Measurements from ENCODE around the gene MCM9.
"Not testable (repeated sequence)": the region's sequence is repeated elsewhere in the genome, so short reads cannot be mapped to it uniquely, and the experiment has no call there.

Gene MCM9

DNA sequence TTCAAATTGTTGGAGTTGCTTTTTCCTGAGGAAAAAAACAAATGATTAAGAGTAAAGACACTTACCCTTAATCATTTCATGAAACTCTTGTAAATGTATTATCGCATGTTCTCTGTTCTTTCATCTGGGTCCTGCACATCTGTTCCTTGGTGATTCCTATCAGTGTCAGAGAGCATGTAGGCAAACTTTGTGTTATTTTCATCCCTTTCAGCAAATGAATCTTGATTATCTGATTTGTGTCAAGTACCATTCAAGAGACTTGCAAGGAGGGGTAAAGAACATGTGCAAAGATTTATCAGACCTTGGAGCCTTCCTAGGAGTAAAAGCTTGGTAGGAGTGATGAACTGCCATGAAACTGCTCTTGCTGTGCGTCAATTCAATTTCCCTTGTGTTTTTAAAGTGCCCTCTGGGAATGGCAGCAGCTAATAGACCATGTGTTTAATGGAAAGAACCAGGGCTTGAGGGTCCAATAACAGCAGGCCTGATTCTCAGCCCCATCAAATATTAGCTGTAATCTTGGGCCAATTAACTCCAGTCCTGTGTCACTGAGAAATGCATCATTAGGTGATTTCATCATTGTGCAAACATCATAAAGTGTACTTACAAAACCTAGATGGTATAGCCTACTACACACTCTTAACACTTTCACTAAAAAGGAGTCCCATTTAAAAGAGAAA, 164.7 kb downstream of the MCM9 start:
- H4K20me1 ChIP-seq (ENCODE audit: control insufficient read depth, insufficient read depth, low read depth, low read length) = no peaks in the 10 kb centered on the region
- H3K4me2 ChIP-seq (ENCODE audit: low read length) = no peak overlapping the region
- TF ChIP-seq, protein P1, sequence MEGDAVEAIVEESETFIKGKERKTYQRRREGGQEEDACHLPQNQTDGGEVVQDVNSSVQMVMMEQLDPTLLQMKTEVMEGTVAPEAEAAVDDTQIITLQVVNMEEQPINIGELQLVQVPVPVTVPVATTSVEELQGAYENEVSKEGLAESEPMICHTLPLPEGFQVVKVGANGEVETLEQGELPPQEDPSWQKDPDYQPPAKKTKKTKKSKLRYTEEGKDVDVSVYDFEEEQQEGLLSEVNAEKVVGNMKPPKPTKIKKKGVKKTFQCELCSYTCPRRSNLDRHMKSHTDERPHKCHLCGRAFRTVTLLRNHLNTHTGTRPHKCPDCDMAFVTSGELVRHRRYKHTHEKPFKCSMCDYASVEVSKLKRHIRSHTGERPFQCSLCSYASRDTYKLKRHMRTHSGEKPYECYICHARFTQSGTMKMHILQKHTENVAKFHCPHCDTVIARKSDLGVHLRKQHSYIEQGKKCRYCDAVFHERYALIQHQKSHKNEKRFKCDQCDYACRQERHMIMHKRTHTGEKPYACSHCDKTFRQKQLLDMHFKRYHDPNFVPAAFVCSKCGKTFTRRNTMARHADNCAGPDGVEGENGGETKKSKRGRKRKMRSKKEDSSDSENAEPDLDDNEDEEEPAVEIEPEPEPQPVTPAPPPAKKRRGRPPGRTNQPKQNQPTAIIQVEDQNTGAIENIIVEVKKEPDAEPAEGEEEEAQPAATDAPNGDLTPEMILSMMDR (IDR thresholded peaks at IDR 0.05; ENCODE audit: low read depth, low read length, poor library complexity, severe bottlenecking) = no peak
- no peak for TF ChIP-seq EZH2phosphoT487 (IDR thresholded peaks at IDR 0.05; ENCODE audit: borderline replicate concordance, low read length)
- no peaks in the 10 kb centered on the region for H3K79me2 ChIP-seq (ENCODE audit: control insufficient read depth, low read length)
- no peaks in the 10 kb centered on the region for H3K4me1 ChIP-seq (ENCODE audit: control insufficient read depth, low read length)
- no peaks in the 10 kb centered on the region for H3K9me2 ChIP-seq (replicated peaks; ENCODE audit: control insufficient read depth, low read length)
- no peaks in the 10 kb centered on the region for H3F3A ChIP-seq (ENCODE audit: control insufficient read depth, insufficient read depth)
- H3K27me3 ChIP-seq (ENCODE audit: control insufficient read depth, low read length) = peaks cover 9% of the 10 kb centered on the region
- no peak overlapping the region for H3K4me3 ChIP-seq (ENCODE audit: low read length)
- H3K27ac ChIP-seq (ENCODE audit: low read depth, low read length) = no peak overlapping the region
- H3K9me3 ChIP-seq (ENCODE audit: control insufficient read depth, insufficient read depth, low read length) = no peaks in the 10 kb centered on the region
- no peaks in the 10 kb centered on the region for H3K36me3 ChIP-seq (ENCODE audit: control insufficient read depth, low read length)

DNA sequence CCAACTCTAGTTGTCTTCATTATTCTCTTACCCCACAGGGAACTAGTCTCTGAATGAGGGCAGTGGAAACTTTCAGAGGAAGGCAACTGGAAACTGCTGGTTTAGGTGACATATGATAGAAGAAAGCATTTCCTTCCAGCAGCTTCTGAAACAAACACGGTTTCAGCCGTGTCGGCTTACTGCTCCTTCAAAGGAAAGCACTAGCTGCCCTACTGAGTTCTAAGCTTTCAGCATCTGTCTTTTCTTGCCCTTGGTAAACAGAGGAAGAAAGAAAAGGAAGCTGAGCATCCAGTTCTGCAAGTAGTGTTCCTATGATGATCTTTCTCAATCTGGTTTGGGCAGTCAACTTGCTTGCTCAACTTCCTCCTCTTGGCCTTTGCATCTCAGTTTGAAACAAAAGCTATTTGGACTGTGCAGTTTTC, 166.0 kb downstream of the MCM9 start:
- H3K4me2 ChIP-seq (ENCODE audit: low read length) = no peak overlapping the region

DNA sequence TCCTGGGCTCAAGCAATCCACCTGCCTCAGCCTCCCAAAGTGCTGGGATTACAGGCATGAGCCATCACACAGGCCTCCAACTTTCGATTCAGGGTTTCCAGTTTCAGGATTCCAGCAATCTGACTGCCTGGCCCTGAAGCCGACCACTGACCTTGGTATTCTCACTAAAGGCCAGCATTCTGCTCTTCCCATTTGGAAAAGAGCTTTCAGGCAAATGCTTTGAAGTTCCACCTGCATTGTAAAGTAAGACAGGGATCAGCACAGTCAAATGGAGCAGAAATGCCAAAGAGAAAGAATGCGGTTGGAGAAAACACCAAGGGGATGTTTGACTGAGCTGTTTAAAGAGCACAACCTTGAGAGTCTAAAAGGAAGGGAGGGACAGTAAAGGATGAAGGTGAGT, 166.5 kb downstream of the MCM9 start:
- Histone ChIP-seq H4K20me1 (ENCODE audit: control insufficient read depth, insufficient read depth, low read depth, low read length) (no peaks in the 10 kb centered on the region), H3K27ac (ENCODE audit: low read depth, low read length) (no peak overlapping the region), H3K27me3 (ENCODE audit: control insufficient read depth, low read length) (peaks cover 6% of the 10 kb centered on the region), H3K9me2 (replicated peaks; ENCODE audit: control insufficient read depth, low read length) (no peaks in the 10 kb centered on the region), H3K36me3 (ENCODE audit: control insufficient read depth, low read length) (no peaks in the 10 kb centered on the region), H3F3A (ENCODE audit: control insufficient read depth, insufficient read depth) (no peaks in the 10 kb centered on the region), H3K4me3 (ENCODE audit: low read length) (no peak overlapping the region), H3K79me2 (ENCODE audit: control insufficient read depth, low read length) (no peaks in the 10 kb centered on the region), H3K9me3 (ENCODE audit: control insufficient read depth, insufficient read depth, low read length) (no peaks in the 10 kb centered on the region), H3K4me2 (ENCODE audit: low read length) (no peak overlapping the region), H3K4me1 (ENCODE audit: control insufficient read depth, low read length) (no peaks in the 10 kb centered on the region)
- TF ChIP-seq EZH2phosphoT487 (IDR thresholded peaks at IDR 0.05; ENCODE audit: borderline replicate concordance, low read length) = no peak
- TF ChIP-seq, protein P1 (IDR thresholded peaks at IDR 0.05; ENCODE audit: low read depth, low read length, poor library complexity, severe bottlenecking) = no peak

More for the DNA sequence above, 166.0 kb downstream of the MCM9 start:
- peaks cover 6% of the 10 kb centered on the region for H3K27me3 ChIP-seq (ENCODE audit: control insufficient read depth, low read length)
- no peaks in the 10 kb centered on the region for H3K36me3 ChIP-seq (ENCODE audit: control insufficient read depth, low read length)
- H3K4me3 ChIP-seq (ENCODE audit: low read length) = no peak overlapping the region
- H3F3A ChIP-seq (ENCODE audit: control insufficient read depth, insufficient read depth) = no peaks in the 10 kb centered on the region
- no peak overlapping the region for H3K27ac ChIP-seq (ENCODE audit: low read depth, low read length)
- no peaks in the 10 kb centered on the region for H3K79me2 ChIP-seq (ENCODE audit: control insufficient read depth, low read length)
- H4K20me1 ChIP-seq (ENCODE audit: control insufficient read depth, insufficient read depth, low read depth, low read length) = no peaks in the 10 kb centered on the region
- H3K9me3 ChIP-seq (ENCODE audit: control insufficient read depth, insufficient read depth, low read length) = no peaks in the 10 kb centered on the region
- H3K9me2 ChIP-seq (replicated peaks; ENCODE audit: control insufficient read depth, low read length) = no peaks in the 10 kb centered on the region
- TF ChIP-seq, protein P1 (IDR thresholded peaks at IDR 0.05; ENCODE audit: low read depth, low read length, poor library complexity, severe bottlenecking) = no peak
- TF ChIP-seq EZH2phosphoT487 (IDR thresholded peaks at IDR 0.05; ENCODE audit: borderline replicate concordance, low read length) = no peak
- no peaks in the 10 kb centered on the region for H3K4me1 ChIP-seq (ENCODE audit: control insufficient read depth, low read length)

DNA sequence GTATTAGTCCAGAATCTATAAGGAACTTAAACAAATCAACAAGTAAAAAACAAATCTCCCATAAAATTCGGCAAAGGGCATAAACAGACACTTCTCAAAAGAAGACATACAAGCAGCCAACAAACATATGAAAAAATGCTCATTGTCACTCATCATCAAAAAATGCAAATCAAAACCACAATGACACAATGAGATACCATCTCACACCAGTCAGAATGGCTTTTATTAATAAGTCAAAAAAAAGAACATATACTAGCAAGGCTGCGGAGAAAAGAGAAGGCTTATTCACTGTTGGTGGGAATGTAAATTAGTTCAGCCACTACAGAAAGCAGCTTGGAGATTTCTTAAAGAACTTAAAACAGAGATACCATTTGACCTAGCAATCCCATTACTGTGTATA, 169.6 kb downstream of the MCM9 start:
- H3K4me3 ChIP-seq (ENCODE audit: low read length); H3K27me3 ChIP-seq (ENCODE audit: control insufficient read depth, low read length); H4K20me1 ChIP-seq (ENCODE audit: control insufficient read depth, insufficient read depth, low read depth, low read length); H3K79me2 ChIP-seq (ENCODE audit: control insufficient read depth, low read length); H3K4me2 ChIP-seq (ENCODE audit: low read length); H3K27ac ChIP-seq (ENCODE audit: low read depth, low read length); H3K36me3 ChIP-seq (ENCODE audit: control insufficient read depth, low read length); H3F3A ChIP-seq (ENCODE audit: control insufficient read depth, insufficient read depth); H3K9me2 ChIP-seq (replicated peaks; ENCODE audit: control insufficient read depth, low read length); H3K4me1 ChIP-seq (ENCODE audit: control insufficient read depth, low read length); H3K9me3 ChIP-seq (ENCODE audit: control insufficient read depth, insufficient read depth, low read length): not testable (repeated sequence)
